ENCODE measurements around the gene KCTD3.

KCTD3 gene

DNA sequence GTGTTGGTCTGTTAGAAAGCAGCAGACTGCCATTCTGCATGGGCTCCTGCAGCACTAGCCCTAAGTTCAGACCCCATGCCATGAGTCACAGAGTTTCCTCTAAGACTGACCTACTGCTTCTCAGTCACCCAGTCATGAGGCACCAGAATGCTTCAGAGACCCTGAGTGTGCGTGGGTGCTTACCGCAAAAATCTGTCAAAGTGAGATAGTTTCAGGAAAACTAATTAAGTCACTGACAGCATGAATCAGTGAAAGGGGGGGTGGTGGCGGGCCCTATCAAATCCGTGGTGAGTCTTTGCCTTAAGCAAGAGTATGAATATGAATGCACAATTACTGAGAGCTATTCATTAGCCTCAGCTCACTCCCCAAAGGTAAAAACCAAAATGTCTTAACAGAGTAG is 98.1 kb downstream of the KCTD3 start:
- DNase-seq = no peak

- no peak for DNase-seq
Observed at GRCh38 chr1:215667761-215668160, 100.7 kb downstream of the KCTD3 start.

DNA sequence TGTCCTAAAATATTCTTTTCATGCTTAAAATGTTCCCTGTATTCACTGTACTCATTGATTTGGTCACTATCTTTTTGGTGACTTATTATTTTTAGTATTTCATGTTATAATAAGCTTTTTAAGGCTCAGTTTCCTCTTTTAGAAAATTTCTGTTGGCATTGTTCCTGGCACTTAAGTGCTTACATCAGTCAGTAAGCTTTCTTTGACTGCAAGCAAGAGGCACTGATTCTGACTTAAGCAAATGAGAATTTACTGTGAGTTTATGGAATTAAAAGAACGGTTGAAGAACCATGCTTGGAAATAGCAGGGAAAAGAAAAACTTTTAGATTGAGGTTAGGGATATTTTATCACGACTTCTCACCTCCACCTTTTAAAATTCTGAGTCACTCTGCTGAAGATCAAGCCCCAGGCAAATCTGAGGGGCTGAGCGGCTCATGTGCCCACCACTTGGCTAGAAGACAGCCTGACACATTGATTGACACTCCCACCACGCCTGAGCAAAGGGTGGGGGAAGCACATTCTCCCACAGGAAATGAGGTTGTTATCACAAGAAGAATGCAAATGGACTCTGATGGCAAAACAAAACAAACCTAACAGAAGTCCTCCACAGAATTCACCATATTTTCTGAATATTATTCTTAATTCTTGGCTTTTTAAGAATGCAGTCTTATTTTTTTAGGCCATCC is 102.8 kb downstream of the KCTD3 start:
- no peak for DNase-seq

All from NCI-H187 (cell line).